CD4-positive, alpha-beta T cell treated with Interleukin-10 for 1 hour (primary cell): ENCODE data around the gene ZNF70.

ENCODE experiments used
- DNase-seq: peaks from one replicate; pipeline ENCODE4 v3.0.0-alpha.2; 2020

The ZNF70 gene

GRCh38 chr22:23750714-23751440, at the start of gene ZNF70:
Gene ZNF70 (minus strand): TSS chr22:23751112. CDS start chr22:23745140, 5,972 bp downstream.
- peak; percentile 89 for DNase-seq

GRCh38 chr22:23796461-23796860, 45.5 kb upstream of the ZNF70 start:
- no peak for DNase-seq

GRCh38 chr22:23793326-23793725, 42.4 kb upstream of the ZNF70 start:
- DNase-seq, result no peak

- DNase-seq, result no peak
Observed at GRCh38 chr22:23791738-23792645, 41.1 kb upstream of the ZNF70 start.

- DNase-seq, result no peak
Observed at GRCh38 chr22:23790819-23791737, 40.2 kb upstream of the ZNF70 start.

GRCh38 chr22:23789638-23790037, 38.7 kb upstream of the ZNF70 start:
- no peak for DNase-seq

- DNase-seq, result no peak
Observed at GRCh38 chr22:23789121-23789520, 38.2 kb upstream of the ZNF70 start.

GRCh38 chr22:23787910-23788309, 37.0 kb upstream of the ZNF70 start:
- DNase-seq, result no peak

GRCh38 chr22:23787600-23787896, 36.6 kb upstream of the ZNF70 start:
- no peak for DNase-seq

- peak; percentile 93 for DNase-seq
Observed at GRCh38 chr22:23786752-23787599, 36.1 kb upstream of the ZNF70 start, which contains the start of gene SMARCB1. Gene SMARCB1 (plus strand): TSS chr22:23786966. CDS start chr22:23787170, 204 bp downstream.

- DNase-seq, result no peak
Observed at GRCh38 chr22:23786261-23786710, 35.4 kb upstream of the ZNF70 start.

GRCh38 chr22:23784215-23784732, 33.4 kb upstream of the ZNF70 start:
- DNase-seq, result peak; percentile 17

GRCh38 chr22:23783265-23784150, 32.6 kb upstream of the ZNF70 start:
- DNase-seq, result no peak

- DNase-seq, result no peak
Observed at GRCh38 chr22:23782703-23783102, 31.8 kb upstream of the ZNF70 start.

GRCh38 chr22:23782252-23782651, 31.3 kb upstream of the ZNF70 start:
- DNase-seq, result no peak

GRCh38 chr22:23781511-23782183, 30.7 kb upstream of the ZNF70 start:
- no peak for DNase-seq

- no peak for DNase-seq
Observed at GRCh38 chr22:23781065-23781464, 30.2 kb upstream of the ZNF70 start.

GRCh38 chr22:23780146-23780748, 29.3 kb upstream of the ZNF70 start:
- no peak for DNase-seq

GRCh38 chr22:23779731-23780130, 28.8 kb upstream of the ZNF70 start:
- DNase-seq, result no peak

GRCh38 chr22:23779083-23779482, 28.2 kb upstream of the ZNF70 start:
- DNase-seq, result no peak
